GM19035 (cell line): ENCODE results near the gene SETX.

Experiments
- ATAC-seq: cut with Tn5 transposase; IDR thresholded peaks from one replicate; pipeline ENCODE4 v1.9.1; 2021; ENCODE audit not compliant: unreplicated experiment

SETX gene

GRCh38 chr9:132241840-132242620 is 112.8 kb downstream of the SETX start:
- ATAC-seq = peak; percentile 6

GRCh38 chr9:132241483-132241839 is 113.3 kb downstream of the SETX start:
- peak; percentile 15 for ATAC-seq

GRCh38 chr9:132240841-132241482 is 113.8 kb downstream of the SETX start:
- ATAC-seq = peak; percentile 66

- ATAC-seq = no peak
Observed at GRCh38 chr9:132239999-132240840, 114.6 kb downstream of the SETX start.

- ATAC-seq = no peak
Observed at GRCh38 chr9:132239518-132239917, 115.3 kb downstream of the SETX start.

GRCh38 chr9:132238992-132239391 is 115.8 kb downstream of the SETX start:
- ATAC-seq = no peak

- ATAC-seq = no peak
Observed at GRCh38 chr9:132238026-132238972, 116.5 kb downstream of the SETX start.

- ATAC-seq = no peak
Observed at GRCh38 chr9:132237481-132237880, 117.3 kb downstream of the SETX start.

GRCh38 chr9:132236662-132237311 is 118.0 kb downstream of the SETX start:
- no peak for ATAC-seq

- no peak for ATAC-seq
Observed at GRCh38 chr9:132235894-132236661, 118.7 kb downstream of the SETX start.

GRCh38 chr9:132235125-132235524 is 119.7 kb downstream of the SETX start:
- no peak for ATAC-seq

- no peak for ATAC-seq
Observed at GRCh38 chr9:132234535-132234934, 120.3 kb downstream of the SETX start.

- ATAC-seq = no peak
Observed at GRCh38 chr9:132233138-132233537, 121.6 kb downstream of the SETX start.

GRCh38 chr9:132232522-132232921 is 122.3 kb downstream of the SETX start:
- ATAC-seq = no peak

- no peak for ATAC-seq
Observed at GRCh38 chr9:132231019-132231701, 123.6 kb downstream of the SETX start.

GRCh38 chr9:132230605-132231004 is 124.2 kb downstream of the SETX start:
- ATAC-seq = no peak

GRCh38 chr9:132228062-132228461 is 126.7 kb downstream of the SETX start:
- no peak for ATAC-seq

- no peak for ATAC-seq
Observed at GRCh38 chr9:132226571-132227430, 128.0 kb downstream of the SETX start.
